ENCODE results near the gene FIBCD1.
A peak's percentile ranks its signal among the peaks of the same experiment; 100 is the strongest.

Gene FIBCD1

DNA sequence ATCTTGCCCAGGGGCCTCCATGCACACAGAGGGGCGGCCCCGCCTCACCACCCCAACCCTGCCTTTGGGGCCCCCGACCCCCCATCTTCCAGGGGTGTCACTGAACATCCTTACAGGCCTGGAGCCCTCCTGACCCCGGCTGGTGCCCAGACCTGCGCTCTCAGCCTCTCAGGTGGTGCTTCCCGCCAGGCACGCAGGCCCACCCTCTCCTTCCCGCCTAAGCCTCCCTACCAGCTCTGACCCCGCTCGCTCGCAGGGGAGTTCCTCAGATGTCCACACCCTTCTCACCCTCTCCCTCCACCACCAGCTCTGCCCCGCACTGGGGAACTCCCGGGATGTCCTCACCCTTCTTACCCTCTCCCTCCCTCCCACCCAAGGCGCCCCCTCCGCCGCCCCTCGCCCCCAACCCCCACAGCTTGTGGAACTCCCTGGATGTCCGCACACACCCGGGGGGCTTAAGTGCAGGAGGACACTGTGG lies 30.1 kb downstream of the FIBCD1 start:
- no peak for TF ChIP-seq GATA3 (IDR thresholded peaks at IDR 0.05; ENCODE audit: low read depth, low read length)
- TF ChIP-seq GATA2 (IDR thresholded peaks at IDR 0.05; ENCODE audit: low read depth, low read length), result no peak

DNA sequence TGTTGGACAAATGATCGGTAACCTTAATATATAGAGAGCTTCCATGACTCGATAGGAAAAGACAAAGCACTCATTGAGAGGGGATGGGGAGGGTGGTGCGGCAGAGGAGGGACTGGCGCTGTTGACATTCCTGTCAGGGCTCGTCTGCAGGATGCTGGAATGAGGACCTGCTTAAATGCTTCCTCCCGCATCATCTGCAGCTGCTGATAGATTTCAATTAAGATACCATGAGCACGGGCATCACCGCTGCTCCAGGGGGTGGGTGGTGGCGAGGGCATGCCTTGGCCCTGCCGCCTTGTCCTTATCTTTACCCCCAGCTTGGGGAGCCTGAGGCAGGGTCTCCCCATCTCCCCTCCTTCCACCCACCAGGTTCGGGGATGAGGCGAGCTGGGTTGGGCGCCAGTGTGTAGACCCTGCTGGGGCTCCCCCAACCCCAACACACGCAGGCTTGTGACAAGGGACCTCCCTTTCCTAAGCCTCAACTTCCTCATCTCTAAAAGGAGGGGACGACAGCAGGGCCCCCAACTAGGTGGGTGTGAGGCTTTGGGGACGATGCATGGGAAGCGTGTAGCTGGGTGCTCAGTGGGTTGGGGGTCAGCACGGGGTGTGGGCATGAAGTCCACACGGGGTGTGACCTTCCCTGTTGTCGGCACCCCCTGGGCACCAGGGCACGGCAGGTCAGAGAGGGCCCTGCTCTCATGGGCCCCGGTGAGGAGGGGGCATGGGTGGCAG lies 30.7 kb downstream of the FIBCD1 start:
- TF ChIP-seq GATA2 (IDR thresholded peaks at IDR 0.05; ENCODE audit: low read depth, low read length), result peak; percentile 93
- no peak for TF ChIP-seq GATA3 (IDR thresholded peaks at IDR 0.05; ENCODE audit: low read depth, low read length)

DNA sequence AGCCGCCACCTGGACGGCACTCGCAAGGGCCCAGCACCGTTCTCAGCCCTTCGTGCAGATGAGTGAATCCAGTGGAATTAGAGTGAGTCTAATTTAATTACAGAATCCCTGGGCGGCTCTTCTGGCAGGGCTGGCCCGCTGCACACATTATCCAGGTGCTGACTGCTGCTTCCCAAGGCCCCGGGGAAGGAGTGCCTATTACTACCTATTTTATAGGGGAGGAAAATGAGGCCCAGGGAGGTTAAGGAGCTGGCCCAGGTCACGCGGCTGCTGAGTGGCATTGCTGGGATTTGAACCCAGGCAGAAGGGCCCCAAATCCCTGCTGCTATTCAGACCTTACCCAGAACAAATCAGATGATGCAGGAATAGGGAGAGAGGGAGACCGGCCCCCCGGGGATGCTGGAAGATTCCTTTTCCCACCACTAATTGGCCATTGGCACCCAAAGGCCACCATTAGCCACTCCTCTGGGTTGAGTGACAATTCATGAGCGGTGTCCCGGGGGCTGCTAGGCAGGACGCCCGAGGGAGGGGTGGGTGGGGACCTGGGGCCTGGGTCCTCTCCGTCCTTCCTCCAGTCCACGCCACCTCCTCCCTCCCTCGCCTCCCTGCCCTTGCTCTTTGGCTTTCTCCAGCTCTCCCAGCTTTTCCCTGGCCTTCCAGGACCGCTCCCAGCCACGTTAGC lies 32.2 kb downstream of the FIBCD1 start:
- TF ChIP-seq GATA3 (IDR thresholded peaks at IDR 0.05; ENCODE audit: low read depth, low read length) (no peak), GATA2 (IDR thresholded peaks at IDR 0.05; ENCODE audit: low read depth, low read length) (no peak)

DNA sequence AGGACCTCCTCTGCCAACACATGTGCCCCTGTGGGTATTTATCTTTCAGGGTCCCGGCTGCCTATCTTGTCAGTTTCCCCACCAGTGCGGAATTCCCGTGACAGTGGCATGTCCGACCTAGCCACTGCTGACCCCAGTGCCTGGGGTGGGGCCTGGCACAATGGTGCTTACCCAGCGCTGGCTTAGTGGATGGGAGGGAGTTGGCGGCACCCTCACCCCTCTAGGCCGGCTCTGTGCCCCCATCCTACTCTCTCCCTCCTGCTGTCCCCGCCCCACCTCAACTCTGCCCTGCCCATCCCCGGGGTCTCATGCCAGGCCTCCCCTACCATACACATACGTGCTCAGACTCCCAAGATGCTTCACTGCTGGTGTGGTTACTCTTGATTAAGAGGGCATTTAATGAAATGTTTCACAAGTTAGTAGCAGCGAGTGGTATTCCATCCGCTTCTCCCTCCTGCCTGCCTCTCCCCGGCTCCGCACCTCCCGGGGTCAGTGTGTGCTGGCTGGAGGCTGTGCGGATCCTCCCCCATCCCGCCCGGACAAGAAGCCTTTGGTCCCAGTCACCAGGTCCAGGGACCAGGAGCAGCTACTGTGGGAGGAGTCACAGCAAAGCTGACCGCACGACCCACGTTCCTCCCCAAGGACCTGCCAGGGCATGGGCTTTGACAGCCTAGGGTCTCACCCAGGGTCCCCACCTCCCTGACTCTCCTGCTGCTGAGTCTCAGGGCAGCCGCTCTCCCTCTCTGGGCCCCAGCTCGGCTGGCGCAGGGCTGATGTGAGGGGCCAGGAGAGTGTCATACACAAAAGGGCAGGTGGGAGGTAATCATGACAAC lies 32.9 kb downstream of the FIBCD1 start:
- TF ChIP-seq GATA2 (IDR thresholded peaks at IDR 0.05; ENCODE audit: low read depth, low read length) (no peak), GATA3 (IDR thresholded peaks at IDR 0.05; ENCODE audit: low read depth, low read length) (no peak)

DNA sequence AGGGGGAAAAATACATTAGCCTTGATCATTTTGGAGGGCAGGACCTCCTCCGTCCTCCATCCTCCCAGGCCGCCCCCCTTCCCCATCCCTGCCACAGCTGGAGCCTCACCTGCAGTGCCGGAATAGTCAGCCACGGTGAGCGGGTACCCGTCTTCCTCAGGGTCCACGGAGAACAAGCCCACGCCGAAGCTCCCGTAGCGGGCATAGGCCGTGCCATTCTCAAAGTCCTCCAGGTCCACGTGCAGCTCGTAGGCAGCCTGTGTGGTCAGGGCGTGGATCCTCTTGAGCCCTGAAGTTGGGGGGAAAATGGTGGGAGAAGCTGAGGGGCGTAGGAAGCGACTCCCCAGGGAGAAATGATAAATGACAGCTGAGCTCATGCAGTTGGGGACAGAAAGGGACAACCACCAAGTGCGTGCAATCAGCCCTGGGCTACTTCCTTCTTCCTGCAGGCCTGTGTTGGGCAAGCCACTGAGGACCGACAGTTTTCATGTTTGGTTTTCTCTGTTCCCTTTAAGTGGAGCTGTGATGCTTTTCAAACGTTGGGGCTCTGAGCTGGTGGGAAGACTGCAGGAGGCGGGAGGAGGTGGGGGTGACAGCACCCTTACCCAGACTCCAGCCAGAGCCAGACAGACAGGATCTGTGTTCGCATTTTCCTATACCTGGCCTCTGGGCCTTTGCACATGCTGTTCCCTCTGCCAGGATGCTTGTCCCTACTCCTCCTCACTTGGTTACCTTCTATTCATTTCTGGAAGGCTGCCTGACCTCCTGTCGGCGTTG lies 33.7 kb downstream of the FIBCD1 start:
- TF ChIP-seq GATA2 (IDR thresholded peaks at IDR 0.05; ENCODE audit: low read depth, low read length) (no peak), GATA3 (IDR thresholded peaks at IDR 0.05; ENCODE audit: low read depth, low read length) (no peak)

DNA sequence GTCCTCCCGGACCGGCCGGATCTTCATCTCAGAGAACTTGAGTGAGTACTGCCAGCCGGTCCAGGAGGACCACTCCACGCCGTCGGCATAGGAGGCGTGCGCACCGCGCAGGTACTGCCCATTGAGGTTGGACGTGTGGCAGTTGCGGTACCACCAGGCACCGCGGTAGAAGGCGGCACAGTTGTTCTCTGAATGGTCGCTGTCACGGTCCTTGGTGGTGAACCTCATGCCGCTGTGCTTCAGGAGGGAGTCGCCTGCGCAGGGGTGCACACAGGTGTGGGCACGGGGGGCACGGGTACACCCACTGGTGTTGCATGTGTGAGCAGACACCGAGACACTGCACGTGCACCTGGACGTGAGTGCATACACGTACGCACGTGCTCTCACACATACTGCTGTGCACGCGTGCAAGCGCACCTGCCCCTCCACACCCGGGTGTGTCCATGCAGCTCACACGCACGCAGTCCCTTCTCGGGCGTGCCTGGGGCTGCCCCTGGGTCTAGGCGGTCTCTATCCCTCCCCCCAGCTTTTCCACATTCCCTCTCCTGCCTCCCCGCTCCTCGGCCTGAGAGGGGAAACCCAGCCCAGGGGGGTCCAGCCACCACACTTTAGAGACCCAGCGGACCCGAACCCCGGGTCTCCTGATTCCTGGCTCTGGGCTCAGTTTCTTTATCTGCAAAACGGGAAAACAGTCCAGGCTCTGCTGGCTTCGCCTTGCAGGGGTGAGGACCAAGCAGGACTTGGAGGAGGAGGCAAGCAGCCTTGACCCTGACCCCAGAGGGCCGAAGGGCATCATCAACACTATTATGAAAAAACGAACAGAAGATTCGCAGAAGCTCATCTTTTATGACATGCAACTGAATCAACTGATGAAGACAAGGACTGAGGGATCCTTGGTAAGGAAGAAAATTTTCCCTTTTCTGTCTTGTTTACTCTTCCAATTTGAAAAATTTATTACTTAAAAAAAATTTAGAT lies 34.7 kb downstream of the FIBCD1 start:
- TF ChIP-seq GATA2 (IDR thresholded peaks at IDR 0.05; ENCODE audit: low read depth, low read length), result no peak
- no peak for TF ChIP-seq GATA3 (IDR thresholded peaks at IDR 0.05; ENCODE audit: low read depth, low read length)

DNA sequence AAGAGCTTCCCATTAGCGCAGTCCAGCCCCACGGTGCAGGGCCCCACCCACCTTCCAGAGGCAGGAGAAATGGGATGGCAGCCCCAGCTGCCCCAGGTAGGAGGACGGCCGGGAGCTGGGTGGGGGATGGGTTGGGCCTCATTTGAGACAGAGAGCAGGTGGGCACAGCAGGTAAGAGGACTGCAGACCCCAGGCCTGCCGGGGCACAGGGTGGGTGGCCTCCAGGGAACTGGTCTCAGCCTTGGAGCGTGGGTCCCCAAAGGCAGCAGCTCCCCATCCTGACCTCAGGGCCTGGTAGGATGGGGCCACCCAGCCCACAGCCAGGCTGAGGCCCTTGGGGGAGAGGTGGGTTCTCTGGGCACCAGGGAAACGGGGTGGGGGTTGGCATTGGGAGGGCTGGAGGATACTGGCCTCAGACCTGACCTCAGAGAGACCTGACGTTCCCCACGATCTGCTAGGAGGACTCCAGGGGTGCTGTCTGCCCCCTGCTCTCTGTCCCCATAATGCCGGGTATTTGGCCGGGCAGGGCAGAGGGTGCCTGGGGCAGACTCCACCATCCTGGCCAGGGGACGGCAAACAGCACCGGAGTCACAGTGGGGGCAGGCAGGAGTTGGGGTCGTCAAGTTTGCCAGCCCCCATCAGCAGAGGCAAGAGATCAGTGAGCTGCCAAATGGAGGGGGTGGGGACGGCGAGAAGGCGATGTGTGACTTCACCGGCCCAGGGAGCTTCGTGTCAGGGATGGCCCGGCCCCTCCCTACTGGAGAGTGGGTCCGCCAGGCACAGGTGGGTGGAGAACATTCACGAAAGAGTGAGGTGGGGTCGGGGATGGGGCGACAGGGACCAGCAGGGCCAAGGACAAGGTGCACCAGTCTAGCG lies 35.6 kb downstream of the FIBCD1 start:
- TF ChIP-seq GATA2 (IDR thresholded peaks at IDR 0.05; ENCODE audit: low read depth, low read length) (no peak), GATA3 (IDR thresholded peaks at IDR 0.05; ENCODE audit: low read depth, low read length) (no peak)

DNA sequence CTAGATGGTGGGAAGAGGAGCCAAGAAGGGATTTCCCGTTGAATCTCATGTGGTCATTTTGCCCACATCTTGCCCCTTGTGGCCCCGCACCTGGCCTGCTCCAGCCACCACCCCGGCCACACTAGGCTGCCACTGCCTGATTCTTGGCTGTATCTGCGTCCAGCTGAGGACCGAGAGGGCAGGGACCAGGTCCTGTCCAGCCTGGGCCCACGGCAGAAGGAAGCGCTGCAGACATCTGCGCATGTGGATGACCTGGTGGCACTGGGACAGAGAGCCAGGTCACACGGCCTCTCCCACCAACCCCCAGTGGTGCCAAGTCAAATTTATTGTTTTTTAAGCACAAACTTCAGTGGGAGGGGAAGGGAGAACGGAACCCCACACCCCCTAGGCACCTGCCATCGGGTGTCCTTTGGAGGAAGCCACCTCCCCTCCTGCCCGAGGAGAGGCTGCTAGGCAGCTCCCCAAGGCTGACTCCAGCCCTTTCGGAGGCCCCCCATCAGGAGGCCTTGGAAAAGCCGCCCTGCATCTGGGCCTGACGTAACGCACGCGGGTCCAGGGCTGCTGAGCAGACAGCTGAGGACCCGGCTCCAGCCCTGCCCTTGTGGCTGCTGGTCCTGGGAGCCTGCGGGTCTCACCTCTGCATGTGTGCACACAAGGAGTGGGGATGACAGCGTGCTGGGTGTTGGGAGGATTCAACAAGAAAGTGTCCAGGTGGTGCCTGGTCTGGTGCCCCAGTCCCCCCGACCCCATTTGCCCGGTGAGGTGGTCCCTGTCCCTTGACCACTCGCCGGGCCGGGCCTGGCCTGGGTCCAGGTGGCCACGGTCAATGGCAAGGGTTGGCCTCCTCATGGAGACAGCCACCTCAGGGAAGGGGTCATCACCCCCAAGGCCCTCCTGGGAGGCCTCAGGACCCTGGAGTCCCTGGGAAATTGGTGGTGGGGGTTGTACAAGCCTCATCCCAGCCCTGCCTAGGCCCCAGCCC lies 36.6 kb downstream of the FIBCD1 start:
- TF ChIP-seq GATA3 (IDR thresholded peaks at IDR 0.05; ENCODE audit: low read depth, low read length) (no peak), GATA2 (IDR thresholded peaks at IDR 0.05; ENCODE audit: low read depth, low read length) (no peak)

DNA sequence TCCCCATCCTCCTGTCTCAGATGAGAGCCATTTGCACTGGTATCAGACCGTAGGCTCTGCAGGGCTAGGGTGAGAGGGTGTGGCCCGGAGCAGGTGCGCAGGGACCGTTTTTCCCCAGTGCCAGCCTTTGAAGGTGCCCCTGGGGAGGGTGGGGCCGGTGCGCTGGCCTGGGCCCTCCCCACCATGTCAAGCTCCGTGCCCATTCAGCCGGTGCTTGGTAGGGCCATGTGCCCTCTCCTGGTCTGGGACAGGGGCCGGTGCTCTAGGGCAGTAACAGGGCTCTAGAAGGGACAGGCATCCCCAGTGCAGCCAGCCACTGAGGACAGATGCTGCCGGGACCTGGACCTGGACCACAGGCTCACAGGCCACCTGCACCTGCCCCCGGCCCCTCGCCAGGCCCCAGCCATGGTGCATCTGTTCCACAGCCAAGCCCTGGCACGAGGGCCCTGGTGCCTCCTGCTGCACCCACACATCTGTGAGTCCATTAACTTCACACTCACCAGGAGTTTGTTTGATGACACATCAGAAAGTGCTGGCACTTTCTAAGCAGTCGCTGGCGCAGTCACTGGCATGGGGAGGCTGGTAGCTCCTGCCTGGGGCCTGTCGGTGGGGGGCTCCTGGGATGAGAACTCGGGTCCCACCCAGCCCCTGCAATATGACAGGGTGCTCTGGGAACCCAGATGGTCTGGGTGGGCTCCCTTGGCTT lies 37.4 kb downstream of the FIBCD1 start:
- no peak for TF ChIP-seq GATA3 (IDR thresholded peaks at IDR 0.05; ENCODE audit: low read depth, low read length)
- no peak for TF ChIP-seq GATA2 (IDR thresholded peaks at IDR 0.05; ENCODE audit: low read depth, low read length)
